Adrenal gland (tissue), 5 donors: ENCODE results near the gene DDX6.

Experiments
- CTCF ChIP-seq, 6 experiments: fragments of 450-650 bp in 4 of 6; fragments of 200-600 bp in 2 of 6; sonication (generic) in 1 of 6; IDR thresholded peaks; 1 replicate in 5 of 6; 2 replicates in 1 of 6; pipeline versions ENCODE4 v1.5.1 to v1.8.0; 2016 to 2021; ENCODE audit warnings: antibody characterized with exemption in 6 of 6, mild to moderate bottlenecking in 2 of 6, moderate library complexity in 1 of 6
- POLR2A ChIP-seq, 2 donors: fragments of 450-650 bp; IDR thresholded peaks; one replicate each; pipeline ENCODE4 v1.6.1; 2017; ENCODE audit warnings: antibody characterized with exemption in 2 of 2, mild to moderate bottlenecking in 2 of 2, moderate library complexity in 1 of 2
- donor health status: DM: no; HTN: no; CAD: no.

GRCh38 chr11:118813551-118813950 lies 22.6 kb upstream of the DDX6 start:
- no peak for TF ChIP-seq CTCF (IDR thresholded peaks at IDR 0.05)
- no peak for TF ChIP-seq POLR2A (IDR thresholded peaks at IDR 0.05)
